Activated CD8-positive, alpha-beta memory T cell treated with anti-CD3 and anti-CD28 coated beads, Interleukin-2, amount 50 U/mL, for 1 hour (primary cell): ENCODE data around the gene PRKN.

Experiments
- DNase-seq: peaks from one replicate; pipeline ENCODE4 v3.0.0-alpha.2; 2020; ENCODE audit errors: extremely low read depth

The PRKN gene

GRCh38 chr6:162187168-162187935 lies 540.2 kb downstream of the PRKN start:
- DNase-seq, result no peak

GRCh38 chr6:162184465-162184864 lies 543.1 kb downstream of the PRKN start:
- DNase-seq, result no peak

GRCh38 chr6:162181741-162182401 lies 545.7 kb downstream of the PRKN start:
- DNase-seq, result no peak

- no peak for DNase-seq
These were observed 546.5 kb downstream of the PRKN start for GRCh38 chr6:162181111-162181510.

GRCh38 chr6:162179196-162179951 lies 548.2 kb downstream of the PRKN start:
- no peak for DNase-seq

GRCh38 chr6:162178666-162179065 lies 548.9 kb downstream of the PRKN start:
- no peak for DNase-seq

- no peak for DNase-seq
These were observed 549.3 kb downstream of the PRKN start for GRCh38 chr6:162178266-162178665.

- DNase-seq, result no peak
These were observed 549.8 kb downstream of the PRKN start for GRCh38 chr6:162177746-162178145.

- no peak for DNase-seq
These were observed 554.1 kb downstream of the PRKN start for GRCh38 chr6:162173466-162173865.

DNA sequence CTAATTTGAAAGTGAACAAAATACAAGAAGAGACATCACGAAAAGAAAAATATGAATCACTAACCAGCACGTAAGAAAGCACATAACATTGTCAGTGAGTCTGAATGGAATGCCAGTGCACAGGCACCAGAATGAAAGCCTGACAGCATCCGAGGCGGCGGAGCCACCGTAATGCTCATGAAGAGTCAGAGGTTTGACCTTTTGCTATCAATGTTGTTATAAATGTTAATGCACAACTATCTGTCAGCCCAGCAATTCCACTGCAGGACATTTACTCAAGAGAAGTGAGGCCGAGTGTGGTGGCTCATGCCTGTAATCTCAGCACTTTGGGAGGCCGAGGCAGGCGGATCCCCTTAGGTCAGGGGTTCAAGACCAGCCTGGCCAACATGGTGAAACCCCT lies 562.1 kb downstream of the PRKN start:
- DNase-seq, result no peak

- DNase-seq, result no peak
These were observed 570.2 kb downstream of the PRKN start for GRCh38 chr6:162157167-162157870.

- DNase-seq, result no peak
These were observed 571.4 kb downstream of the PRKN start for GRCh38 chr6:162156146-162156545.

GRCh38 chr6:162154930-162155329 lies 572.6 kb downstream of the PRKN start:
- DNase-seq, result no peak

- no peak for DNase-seq
These were observed 573.6 kb downstream of the PRKN start for GRCh38 chr6:162154001-162154400.

- DNase-seq, result no peak
These were observed 574.4 kb downstream of the PRKN start for GRCh38 chr6:162153120-162153519.

GRCh38 chr6:162151021-162151665 lies 576.4 kb downstream of the PRKN start:
- no peak for DNase-seq

- no peak for DNase-seq
These were observed 577.3 kb downstream of the PRKN start for GRCh38 chr6:162150295-162150694.

GRCh38 chr6:162149786-162150185 lies 577.8 kb downstream of the PRKN start:
- no peak for DNase-seq

DNA sequence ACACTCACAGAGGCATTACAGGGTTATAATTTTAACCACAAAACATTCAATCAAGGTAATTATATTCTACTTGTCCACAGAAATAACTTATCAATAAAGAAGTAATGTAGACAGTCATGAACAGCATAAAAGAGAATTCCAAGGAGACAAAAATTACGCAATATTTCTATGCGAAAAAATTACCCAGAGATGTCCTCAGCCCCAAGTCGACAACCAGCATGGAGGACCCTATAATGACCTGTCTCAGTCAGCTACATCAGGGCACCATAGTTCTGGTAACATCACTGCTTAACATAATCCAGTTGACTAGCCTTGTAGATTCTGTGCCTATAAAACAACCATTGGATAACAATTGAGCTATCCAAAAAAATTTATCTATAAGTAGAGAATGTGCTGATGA lies 579.8 kb downstream of the PRKN start:
- DNase-seq, result no peak

GRCh38 chr6:162147281-162147680 lies 580.3 kb downstream of the PRKN start:
- DNase-seq, result no peak

GRCh38 chr6:162140251-162140852 lies 587.2 kb downstream of the PRKN start:
- no peak for DNase-seq
